HepG2 (cell line): Measurements from ENCODE around the gene C22orf31. TPM values are rescaled to one million over a fixed set of nuclear protein-coding genes. Genes with fewer than 3 reads are reported as not detected.

Experiments used
- ASH2L ChIP-seq: fragments of 300-600, 200-600 bp; sonication (generic); IDR thresholded peaks from 2 replicates; pipeline ENCODE4 v1.7.0; 2017; ENCODE audit warnings: low read depth, mild to moderate bottlenecking, moderate library complexity, mixed read lengths, low read length; ENCODE audit not compliant: insufficient read length
- BRCA1 ChIP-seq: sonication (generic); formaldehyde crosslinking; IDR thresholded peaks from 2 replicates; pipeline ENCODE4 v1.4.0; 2020; ENCODE audit warnings: missing genetic modification reagents
- CC2D1A ChIP-seq: sonication (generic); formaldehyde crosslinking; IDR thresholded peaks from 2 replicates; pipeline ENCODE4 v1.8.1; 2023; ENCODE audit warnings: mild to moderate bottlenecking, missing genetic modification reagents
- CENPBD1 ChIP-seq: sonication (generic); formaldehyde crosslinking; IDR thresholded peaks from 2 replicates; pipeline ENCODE4 v1.8.0; 2022; ENCODE audit warnings: missing genetic modification reagents, low read depth, mild to moderate bottlenecking, borderline replicate concordance
- ESRRA ChIP-seq: sonication (generic); formaldehyde crosslinking; IDR thresholded peaks from 2 replicates; pipeline ENCODE4 v1.5.1; 2020; ENCODE audit warnings: mild to moderate bottlenecking, low read depth, missing genetic modification reagents
- HIC2 ChIP-seq: sonication (generic); formaldehyde crosslinking; IDR thresholded peaks from 2 replicates; pipeline ENCODE4 v1.9.0; 2022; ENCODE audit warnings: low read depth, missing genetic modification reagents
- HNF4A ChIP-seq: sonication (generic); formaldehyde crosslinking; IDR thresholded peaks from 2 replicates; pipeline ENCODE4 v1.4.0; 2020; ENCODE audit warnings: missing genetic modification reagents
- KMT2B ChIP-seq: IDR thresholded peaks from 2 replicates; pipeline ENCODE4 v1.6.1; 2016; ENCODE audit warnings: missing genetic modification reagents, missing compliant biosample characterization
- MEF2D ChIP-seq: sonication (generic); formaldehyde crosslinking; IDR thresholded peaks from 2 replicates; pipeline ENCODE4 v1.5.1; 2020; ENCODE audit warnings: mild to moderate bottlenecking, missing genetic modification reagents
- NR2F2 ChIP-seq: IDR thresholded peaks from 2 replicates; pipeline ENCODE4 v1.6.1; 2012; ENCODE audit warnings: low read depth, inconsistent platforms, borderline replicate concordance
- ONECUT2 ChIP-seq: sonication (generic); formaldehyde crosslinking; IDR thresholded peaks from 2 replicates; pipeline ENCODE4 v1.4.0; 2020; ENCODE audit warnings: missing genetic modification reagents
- STAT6 ChIP-seq: sonication (generic); formaldehyde crosslinking; IDR thresholded peaks from 2 replicates; pipeline ENCODE4 v1.4.0; 2020; ENCODE audit warnings: missing genetic modification reagents, mild to moderate bottlenecking, borderline replicate concordance
- TBL1XR1 ChIP-seq: fragments of 150-350 bp; IDR thresholded peaks from 2 replicates; pipeline ENCODE4 v1.6.1; 2014; ENCODE audit warnings: borderline replicate concordance, low read length; ENCODE audit not compliant: partially characterized antibody
- ZFAT ChIP-seq: sonication (generic); formaldehyde crosslinking; conservative IDR thresholded peaks from 2 replicates; pipeline ENCODE4 v1.8.1; 2023; ENCODE audit warnings: missing genetic modification reagents, inconsistent platforms
- ZNF138 ChIP-seq: sonication (generic); formaldehyde crosslinking; IDR thresholded peaks from 2 replicates; pipeline ENCODE4 v1.5.0; 2020; ENCODE audit warnings: mild to moderate bottlenecking, low read depth, missing genetic modification reagents
- ZNF20 ChIP-seq: sonication (generic); formaldehyde crosslinking; IDR thresholded peaks from 2 replicates; pipeline ENCODE4 v1.4.0; 2020; ENCODE audit warnings: mild to moderate bottlenecking, moderate library complexity, missing genetic modification reagents
- ZNF567 ChIP-seq: sonication (generic); formaldehyde crosslinking; IDR thresholded peaks from 2 replicates; pipeline ENCODE4 v1.8.1; 2023; ENCODE audit warnings: mild to moderate bottlenecking, missing genetic modification reagents, borderline replicate concordance
- ZNF691 ChIP-seq: sonication (generic); formaldehyde crosslinking; IDR thresholded peaks from 2 replicates; pipeline ENCODE4 v1.4.0; 2020; ENCODE audit warnings: missing genetic modification reagents, low read depth, mild to moderate bottlenecking, borderline replicate concordance
- ZNF746 ChIP-seq: sonication (generic); formaldehyde crosslinking; IDR thresholded peaks from 2 replicates; pipeline ENCODE4 v1.8.0; 2022; ENCODE audit warnings: mild to moderate bottlenecking, missing genetic modification reagents
- ZNF800 ChIP-seq: sonication (generic); formaldehyde crosslinking; IDR thresholded peaks from 2 replicates; pipeline ENCODE4 v1.4.0; 2020; ENCODE audit warnings: missing genetic modification reagents
- ZNF850 ChIP-seq: sonication (generic); formaldehyde crosslinking; conservative IDR thresholded peaks from 2 replicates; pipeline ENCODE4 v1.9.0; 2021; ENCODE audit warnings: mild to moderate bottlenecking, missing genetic modification reagents
- polyA plus RNA-seq, 8 experiments: library from polyadenylated mRNA; depleted of rRNA in 3 of 8; stranded (reverse) in 7 of 8; unstranded in 1 of 8; fragments of >200 nt; fragmentation: Illumina TruSeq in 4 of 8; extraction: Trizol in 4 of 8; gene quantifications; 2 replicates each; pipeline versions ENCODE4 v1.2.1 to v1.2.3, GENCODE V29; 2011 to 2016; ENCODE audit warnings: low read depth in 4 of 8, missing spikeins in 1 of 8, mixed read lengths in 1 of 8; ENCODE audit not compliant: insufficient read depth in 1 of 8
- total RNA-seq, 5 experiments: library from RNA; depleted of rRNA; stranded (reverse); fragments of >200 nt; fragmentation: Illumina TruSeq; extraction: Trizol; gene quantifications; 2 replicates each; pipeline ENCODE4 v1.2.3, GENCODE V29; 2016; ENCODE audit warnings: low read depth in 1 of 5

Gene C22orf31
- total and polyA plus RNA-seq, 2 of the 13 experiments (the other 11 are each of a cell fraction or from before 2014, with no cell fraction given), result not detected

- TF ChIP-seq ZNF800, result peak; percentile 30; the same call in 1 of the 2 replicates
- no peak for TF ChIP-seq CENPBD1
- TF ChIP-seq MEF2D, result no peak
- no peak for TF ChIP-seq ZNF691
- no peak for TF ChIP-seq ZNF20 (CRISPR knock-in tag)
- TF ChIP-seq ZNF138 (CRISPR knock-in tag), result no peak
- no peak for TF ChIP-seq ZNF850 (CRISPR knock-in tag)
- TF ChIP-seq STAT6, result no peak
- TF ChIP-seq ONECUT2, result no peak
- no peak for TF ChIP-seq ZFAT
- TF ChIP-seq ZNF746 (CRISPR knock-in tag), result no peak
- TF ChIP-seq CC2D1A, result no peak
- no peak for TF ChIP-seq KMT2B (CRISPR knock-in tag)
- no peak for TF ChIP-seq BRCA1 (CRISPR knock-in tag)
- TF ChIP-seq ZNF567, result no peak
- no peak for TF ChIP-seq HIC2 (CRISPR knock-in tag)
- TF ChIP-seq NR2F2, result no peak
- TF ChIP-seq HNF4A (CRISPR knock-in tag), result no peak; the same call in 1 of the 2 replicates
- no peak for TF ChIP-seq ESRRA (CRISPR knock-in tag)
- TF ChIP-seq ASH2L, result peak; percentile 36
- TF ChIP-seq TBL1XR1, result no peak
Observed at GRCh38 chr22:29030016-29030617, 31.5 kb downstream of the C22orf31 start (continued).
